Ovary (tissue), 9 donors: ENCODE results near the gene QRICH2. TPM values are rescaled to one million over a fixed set of nuclear protein-coding genes. Genes with fewer than 3 reads are reported as not detected.
"Not testable (repeated sequence)": the region's sequence is repeated elsewhere in the genome, so short reads cannot be mapped to it uniquely, and the experiment has no call there.

ENCODE experiments used
- DNase-seq, 5 donors: peaks; one replicate each; pipeline ENCODE4 v3.0.0-alpha.2; 2019 to 2020
- H3K27ac ChIP-seq, 2 donors: fragments of 200-600 bp; one replicate each; pipeline versions ENCODE4 v1.5.1 to v1.8.0; 2019 to 2022
- H3K27me3 ChIP-seq: fragments of 200-600 bp; one replicate; pipeline ENCODE4 v1.8.0; 2022
- H3K36me3 ChIP-seq: fragments of 200-600 bp; sonication (generic); one replicate; pipeline ENCODE4 v1.5.1; 2019
- H3K4me1 ChIP-seq: one replicate; pipeline ENCODE4 v1.8.1; 2013; ENCODE audit warnings: mild to moderate bottlenecking, moderate library complexity; ENCODE audit not compliant: insufficient read depth
- H3K4me3 ChIP-seq: fragments of 200-600 bp; sonication (generic); one replicate; pipeline ENCODE4 v1.5.1; 2017
- H3K9me3 ChIP-seq, 2 donors: fragments of 200-600 bp in 1 of 2; sonication (generic) in 1 of 2; one replicate each; pipeline versions ENCODE4 v1.5.1 to v1.8.1; 2013 to 2019; ENCODE audit warnings: mild to moderate bottlenecking in 1 of 2, moderate library complexity in 1 of 2
- EP300 ChIP-seq: sonication (generic); formaldehyde crosslinking; IDR thresholded peaks from one replicate; pipeline ENCODE4 v1.6.1; 2017; ENCODE audit warnings: antibody characterized with exemption
- POLR2A ChIP-seq: fragments of 450-650 bp; IDR thresholded peaks from one replicate; pipeline ENCODE4 v1.6.1; 2017; ENCODE audit warnings: antibody characterized with exemption, mild to moderate bottlenecking, moderate library complexity
- WGBS, 3 donors: extraction: QIAGEN DNeasy Blood & Tissue Kit in 1 of 3; methylation state at CpG; one replicate each; pipeline versions ENCODE4 v1.1.5 to v1.1.7; 2013 to 2017; 5-methylcytosine and 5-hydroxymethylcytosine counted together
- intact Hi-C, 4 donors: fragments of 100-400 bp; cut with DNase I; formaldehyde crosslinking; loops; one replicate each; pipeline versions ENCODE4 v1.11.0 to v1.15.1; 2022 to 2023
- polyA plus RNA-seq, 2 donors: library from polyadenylated mRNA; stranded (reverse); fragments of 200-250 nt in 1 of 2; fragments of 350-450 nt in 1 of 2; fragmentation: Illumina TruSeq in 1 of 2; extraction: RNeasy Lipid Tissue Mini Kit (QIAGEN cat#74804) in 1 of 2; gene quantifications; one replicate each; pipeline ENCODE4 v1.2.3, GENCODE V29; 2013 to 2014
- total RNA-seq, 7 donors: library from RNA; depleted of rRNA in 2 of 7; stranded (reverse); fragments of >200 nt in 2 of 7; fragmentation: NEBNext Ultra II Directional in 3 of 7; extraction: Animal tissue kit (Norgen Biotek cat#: 25700) in 3 of 7; gene quantifications; one replicate each; pipeline versions ENCODE4 v1.1.0 to v1.2.4, GENCODE V29; 2016 to 2023
- TF ChIP-seq, protein P1 (sequence below), 3 donors: fragments of 450-650 bp in 2 of 3; fragments of 200-600 bp in 1 of 3; IDR thresholded peaks; one replicate each; pipeline versions ENCODE4 v1.5.1 to v1.8.0; 2016 to 2022; ENCODE audit warnings: antibody characterized with exemption in 3 of 3, mild to moderate bottlenecking in 1 of 3
- donor health status: DM: no; HTN: no; CAD: no; lungs with moderate emphysema.
- donor health status: DM: no; HTN: no; CAD: no.
- donor health status: Bipolar disorder and iron deficiency.
- donor health status: DM: yes; HTN: yes; CAD: no.
- donor health status: DM: no; HTN: no; CAD: no.
- donor health status: DM: yes; HTN: yes; CAD: no.

QRICH2 gene
- total and polyA plus RNA-seq, 9 donors, result 0.42 to 3.8 (median 1.5) TPM

- no peaks in the 10 kb centered on the region for H3K27me3 ChIP-seq
- 88 to 92% (median 90%) methylated on average over 7 of the region's 7 CpGs for WGBS, 3 donors
- DNase-seq, result no peak
- H3K36me3 ChIP-seq, result no peaks in the 10 kb centered on the region
- H3K4me3 ChIP-seq, result no peak overlapping the region
- no peaks in the 10 kb centered on the region for H3K9me3 ChIP-seq
- intact Hi-C loops, result no loop called here
- H3K27ac ChIP-seq, result no peak overlapping the region
- H3K4me1 ChIP-seq, result no peaks in the 10 kb centered on the region
- TF ChIP-seq, protein P1, sequence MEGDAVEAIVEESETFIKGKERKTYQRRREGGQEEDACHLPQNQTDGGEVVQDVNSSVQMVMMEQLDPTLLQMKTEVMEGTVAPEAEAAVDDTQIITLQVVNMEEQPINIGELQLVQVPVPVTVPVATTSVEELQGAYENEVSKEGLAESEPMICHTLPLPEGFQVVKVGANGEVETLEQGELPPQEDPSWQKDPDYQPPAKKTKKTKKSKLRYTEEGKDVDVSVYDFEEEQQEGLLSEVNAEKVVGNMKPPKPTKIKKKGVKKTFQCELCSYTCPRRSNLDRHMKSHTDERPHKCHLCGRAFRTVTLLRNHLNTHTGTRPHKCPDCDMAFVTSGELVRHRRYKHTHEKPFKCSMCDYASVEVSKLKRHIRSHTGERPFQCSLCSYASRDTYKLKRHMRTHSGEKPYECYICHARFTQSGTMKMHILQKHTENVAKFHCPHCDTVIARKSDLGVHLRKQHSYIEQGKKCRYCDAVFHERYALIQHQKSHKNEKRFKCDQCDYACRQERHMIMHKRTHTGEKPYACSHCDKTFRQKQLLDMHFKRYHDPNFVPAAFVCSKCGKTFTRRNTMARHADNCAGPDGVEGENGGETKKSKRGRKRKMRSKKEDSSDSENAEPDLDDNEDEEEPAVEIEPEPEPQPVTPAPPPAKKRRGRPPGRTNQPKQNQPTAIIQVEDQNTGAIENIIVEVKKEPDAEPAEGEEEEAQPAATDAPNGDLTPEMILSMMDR (IDR thresholded peaks at IDR 0.05), result no peak
- no peak for TF ChIP-seq EP300
- TF ChIP-seq POLR2A, result no peak
These were observed 47.9 kb downstream of the QRICH2 start for GRCh38 chr17:76260220-76260619.

GRCh38 chr17:76256430-76257050 lies 51.5 kb downstream of the QRICH2 start:
- H3K36me3 ChIP-seq, intact Hi-C loops, H3K4me3 ChIP-seq, H3K27me3 ChIP-seq, H3K27ac ChIP-seq, H3K9me3 ChIP-seq, H3K4me1 ChIP-seq: not testable (repeated sequence)
- 64 to 80% (median 70%) methylated on average over 19 of the region's 19 CpGs for WGBS, 3 donors
- peak in 1 of 5 donors; percentile 3 for DNase-seq

DNA sequence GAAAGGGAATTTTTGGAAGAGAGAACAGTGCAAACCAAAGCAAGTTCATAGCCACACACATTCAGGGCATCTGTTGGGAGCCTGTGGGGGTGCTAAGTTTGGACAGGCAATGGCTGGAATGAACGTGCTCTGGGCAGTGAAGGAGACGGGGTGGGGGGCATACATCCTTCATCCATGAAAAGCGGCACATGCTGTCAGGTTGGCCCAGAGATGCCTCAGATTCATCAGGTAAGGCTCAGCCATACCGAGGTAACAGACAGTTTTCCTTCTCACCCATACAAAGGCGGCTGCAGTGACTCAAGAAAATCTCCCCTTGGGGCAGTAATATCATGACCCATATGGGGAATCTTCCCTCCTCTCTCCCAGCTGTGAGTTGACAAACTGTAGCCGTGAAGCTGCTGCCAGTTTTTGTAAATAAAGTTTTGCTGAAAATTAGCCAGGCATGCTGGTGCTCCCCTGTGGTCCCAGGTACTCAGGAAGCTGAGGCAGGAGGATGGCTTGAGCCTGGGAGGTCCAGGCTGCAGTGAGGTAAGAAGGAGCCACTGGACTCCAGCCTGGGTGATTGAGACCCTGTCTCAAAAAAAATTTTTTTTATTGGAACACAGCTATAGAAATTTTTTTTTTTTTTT lies 52.2 kb downstream of the QRICH2 start:
- H3K4me1 ChIP-seq, result no peaks in the 10 kb centered on the region
- no peak overlapping the region for H3K4me3 ChIP-seq
- H3K36me3 ChIP-seq, result no peaks in the 10 kb centered on the region
- no peak for DNase-seq
- no peak overlapping the region for H3K27ac ChIP-seq
- H3K27me3 ChIP-seq, result no peaks in the 10 kb centered on the region
- intact Hi-C loops, result no loop called here
- TF ChIP-seq POLR2A, result no peak
- TF ChIP-seq, protein P1 (IDR thresholded peaks at IDR 0.05), result no peak
- TF ChIP-seq EP300, result no peak
- 51 to 66% (median 56%) methylated on average over 6 of the region's 6 CpGs for WGBS, 3 donors
- H3K9me3 ChIP-seq, result no peaks in the 10 kb centered on the region

DNA sequence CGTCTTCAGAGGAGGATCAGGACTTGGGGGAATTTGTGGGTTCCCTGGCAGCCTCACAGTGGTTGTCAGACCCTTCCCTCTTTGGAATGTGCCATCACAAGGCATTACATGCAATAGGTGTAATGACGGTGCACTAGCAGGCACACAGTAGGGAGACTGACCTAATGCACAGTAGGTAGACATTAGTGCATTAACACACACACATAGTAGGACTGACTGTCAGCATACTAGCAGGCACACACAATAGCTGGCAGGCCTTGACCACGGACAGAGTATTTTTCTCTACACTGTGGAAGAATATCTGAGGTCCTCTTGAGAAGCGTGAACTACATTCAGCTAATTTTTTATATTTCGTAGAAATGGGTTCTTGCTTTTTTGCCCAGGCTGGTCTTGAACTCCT lies 53.8 kb downstream of the QRICH2 start:
- no peaks in the 10 kb centered on the region for H3K4me1 ChIP-seq
- no peaks in the 10 kb centered on the region for H3K36me3 ChIP-seq
- no peaks in the 10 kb centered on the region for H3K9me3 ChIP-seq
- H3K4me3 ChIP-seq, result no peak overlapping the region
- no peak overlapping the region for H3K27ac ChIP-seq
- no peak for DNase-seq
- 78 to 84% (median 82%) methylated on average over 5 of the region's 5 CpGs for WGBS, 3 donors
- TF ChIP-seq EP300 (no peak), POLR2A (no peak)
- TF ChIP-seq, protein P1 (IDR thresholded peaks at IDR 0.05), result no peak
- intact Hi-C loops, result no loop called here
- H3K27me3 ChIP-seq, result no peaks in the 10 kb centered on the region

DNA sequence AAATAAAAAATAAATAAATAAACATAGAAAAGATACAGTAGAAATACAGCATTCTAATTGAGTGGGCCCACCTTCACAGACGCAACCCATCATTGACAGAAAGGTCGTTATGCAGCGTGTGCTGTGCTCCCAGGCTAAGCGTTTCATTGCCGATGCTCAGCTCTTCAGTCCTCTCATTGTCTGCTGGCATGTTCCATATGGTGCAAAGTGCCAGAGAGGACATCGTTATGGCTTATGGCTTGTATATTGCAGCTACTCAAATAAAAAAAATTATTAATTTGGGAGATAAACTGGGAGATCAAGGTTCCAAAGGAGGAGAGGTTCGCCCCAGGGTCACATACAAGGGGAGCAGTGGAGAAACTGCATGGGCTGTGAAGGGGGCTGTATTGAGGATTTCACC lies 54.2 kb downstream of the QRICH2 start:
- Histone ChIP-seq H3K9me3 (no peaks in the 10 kb centered on the region), H3K36me3 (no peaks in the 10 kb centered on the region), H3K4me1 (no peaks in the 10 kb centered on the region), H3K27ac (no peak overlapping the region), H3K4me3 (no peak overlapping the region), H3K27me3 (no peaks in the 10 kb centered on the region)
- intact Hi-C loops, result no loop called here
- no peak for TF ChIP-seq POLR2A
- TF ChIP-seq, protein P1 (IDR thresholded peaks at IDR 0.05), result no peak
- no peak for TF ChIP-seq EP300
- 64 to 73% (median 70%) methylated on average over 7 of the region's 7 CpGs for WGBS, 3 donors
- DNase-seq, result no peak

- H3K27me3 ChIP-seq, H3K4me3 ChIP-seq, intact Hi-C loops, H3K9me3 ChIP-seq, H3K36me3 ChIP-seq, DNase-seq, H3K4me1 ChIP-seq, H3K27ac ChIP-seq: not testable (repeated sequence)
- WGBS, 3 donors, result 85 to 92% (median 89%) methylated on average over 23 of the region's 23 CpGs
These were observed 54.9 kb downstream of the QRICH2 start for GRCh38 chr17:76252967-76253766.
